Heart left ventricle (tissue), 16 donors: ENCODE results near the gene C14orf93. TPM values are rescaled to one million over a fixed set of nuclear protein-coding genes. Genes with fewer than 3 reads are reported as not detected.

ENCODE experiments used
- ATAC-seq, 4 donors: fragments of 200-7000 bp; cut with Tn5 transposase; one replicate each; pipeline ENCODE4 v1.9.1; 2020 to 2022; ENCODE audit warnings: moderate library complexity in 4 of 4, mild to moderate bottlenecking in 3 of 4, moderate number of reproducible peaks in 1 of 4
- DNase-seq, 5 donors: peaks; one replicate each; pipeline ENCODE4 v3.0.0-alpha.2; 2020
- H3K27ac ChIP-seq, 12 donors: fragments of 200-600 bp; sonication (generic) in 4 of 12; one replicate each; pipeline versions ENCODE4 v1.5.0 to v1.8.0; 2016 to 2022; ENCODE audit warnings: mild to moderate bottlenecking in 2 of 12
- H3K27me3 ChIP-seq, 9 donors: fragments of 200-600 bp; sonication (generic) in 2 of 9; one replicate each; pipeline versions ENCODE4 v1.5.1 to v1.8.0; 2016 to 2022; ENCODE audit warnings: mild to moderate bottlenecking in 3 of 9
- H3K36me3 ChIP-seq, 9 donors: fragments of 200-600 bp; sonication (generic) in 2 of 9; one replicate each; pipeline versions ENCODE4 v1.5.0 to v1.8.0; 2018 to 2022; ENCODE audit warnings: mild to moderate bottlenecking in 2 of 9
- H3K4me1 ChIP-seq, 12 donors: fragments of 200-600 bp; sonication (generic) in 4 of 12; one replicate each; pipeline versions ENCODE4 v1.5.0 to v1.8.0; 2016 to 2022; ENCODE audit warnings: mild to moderate bottlenecking in 3 of 12
- H3K4me3 ChIP-seq, 12 donors: fragments of 200-600 bp; sonication (generic) in 4 of 12; one replicate each; pipeline versions ENCODE4 v1.5.0 to v1.8.0; 2017 to 2022; ENCODE audit warnings: mild to moderate bottlenecking in 9 of 12, moderate library complexity in 4 of 12
- H3K9me3 ChIP-seq, 12 donors: fragments of 200-600 bp; sonication (generic) in 4 of 12; one replicate each; pipeline versions ENCODE4 v1.5.0 to v1.8.0; 2016 to 2022; ENCODE audit warnings: mild to moderate bottlenecking in 1 of 12
- POLR2A ChIP-seq, 2 donors: fragments of 450-650 bp; IDR thresholded peaks; one replicate each; pipeline ENCODE4 v1.6.1; 2017; ENCODE audit warnings: antibody characterized with exemption in 2 of 2, mild to moderate bottlenecking in 2 of 2, moderate library complexity in 2 of 2
- WGBS, 4 donors: extraction: QIAGEN DNeasy Blood & Tissue Kit in 2 of 4; methylation state at CpG; one replicate each; pipeline versions ENCODE4 v1.1.5 to v1.1.7; 2013 to 2018; 5-methylcytosine and 5-hydroxymethylcytosine counted together
- intact Hi-C, 10 donors: fragments of 100-400 bp; cut with DNase I; formaldehyde crosslinking; loops; one replicate each; pipeline versions ENCODE4 v1.11.1 to v1.14.2; 2022
- polyA plus RNA-seq, 2 donors: library from polyadenylated mRNA; stranded (reverse); fragments of 200-250 nt; gene quantifications; one replicate each; pipeline ENCODE4 v1.2.3, GENCODE V29; 2013
- total RNA-seq, 9 donors: library from RNA; depleted of rRNA in 2 of 9; stranded (reverse); fragments of >200 nt in 2 of 9; fragmentation: NEBNext Ultra II Directional in 3 of 9; extraction: Animal tissue kit (Norgen Biotek cat#: 25700) in 3 of 9; gene quantifications; one replicate each; pipeline versions ENCODE4 v1.1.0 to v1.2.4, GENCODE V29; 2016 to 2023
- TF ChIP-seq, protein P1 (sequence below), 12 donors: fragments of 200-600 bp; sonication (generic) in 4 of 12; IDR thresholded peaks; one replicate each; pipeline versions ENCODE4 v1.5.0 to v1.8.0; 2018 to 2022; ENCODE audit warnings: antibody characterized with exemption in 12 of 12, mild to moderate bottlenecking in 5 of 12
- donor health status: ischemic (EF 13 %, LVEDD 7.1; RV severe dilation, severe dysfunction).
- donor health status: healthy with polysubstance abuse.
- donor health status: DM: no; HTN: yes; CAD: no.
- donor health status: DM: no; HTN: no; CAD: no.
- donor health status: ischemic (EF 25% LVEDD 6.9; RV normal size, moderate dysfunction).
- donor health status: ischemic (EF 25% LVEDD 5.7; RV mildly dilated, moderate dysfunction).
- donor health status: healthy.
- donor health status: DM: yes; HTN: yes; CAD: no.
- donor health status: ischemic (EF 35%, LVEDD 5.7; RV mildly dilated, moderate dysfunction).
- donor health status: nonischemic (EF 11% LVEDD 7.7; RV severe dilation, severe dysfunction).
- donor health status: DM: yes; HTN: yes; CAD: no.
- donor health status: PGD.
- donor health status: ischemic (EF 29% LVEDD 5.4; RV normal size, mild dysfunction).
- donor health status: nonischemic (EF 23%, LVEDD 6.1; RV moderate dilation, normal function).

C14orf93 gene
- total and polyA plus RNA-seq, 11 donors, result 3.4 to 7.6 (median 5.4) TPM

DNA sequence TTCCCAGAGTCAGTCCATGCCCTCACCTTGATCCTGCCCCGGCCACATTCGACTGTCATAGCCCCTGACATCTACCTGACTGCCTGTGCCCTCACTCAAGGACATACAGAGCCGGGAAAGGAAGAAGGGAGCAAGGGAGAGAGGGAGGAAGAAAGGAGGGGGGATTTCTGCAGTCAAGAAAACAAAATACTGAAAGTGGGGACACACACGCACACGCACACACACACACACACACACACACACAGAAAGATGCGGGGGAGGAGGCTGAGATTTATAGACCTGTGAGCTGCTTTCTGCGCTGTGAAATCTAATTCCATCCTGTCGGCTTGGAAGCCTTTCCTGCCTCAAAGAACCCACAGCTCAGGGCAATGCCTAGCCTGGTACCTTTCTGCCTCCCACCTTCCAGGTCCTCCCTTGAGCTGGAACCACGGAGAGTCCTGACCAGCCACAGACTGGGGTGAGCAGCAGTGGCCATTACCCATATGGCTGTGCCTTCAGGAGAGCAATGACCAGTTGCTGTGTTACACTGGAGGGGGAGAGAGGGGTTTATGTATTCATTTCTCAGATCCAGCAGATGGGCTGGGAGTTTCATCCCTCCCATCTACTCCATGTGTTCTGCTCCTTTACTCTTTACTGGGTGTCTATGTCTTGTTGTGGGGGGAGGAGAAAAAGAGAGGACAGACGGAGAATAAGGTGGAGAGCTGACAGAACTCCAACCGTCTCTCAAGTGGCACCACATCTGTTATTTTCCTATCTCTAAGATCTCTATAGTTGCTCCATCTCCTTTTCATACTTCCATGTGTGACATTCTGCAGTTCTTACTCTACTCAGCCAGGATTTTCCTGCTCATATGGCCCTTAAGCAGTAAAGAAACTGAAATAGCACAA lies 12.9 kb downstream of the C14orf93 start:
- Histone ChIP-seq H3K36me3 (peaks cover 0 to 23% (median 0%) of the 10 kb centered on the region in 9 donors), H3K9me3 (no peaks in the 10 kb centered on the region), H3K27ac (no peak overlapping the region), H3K4me3 (no peak overlapping the region), H3K27me3 (no peaks in the 10 kb centered on the region), H3K4me1 (peaks cover 0 to 25% (median 3%) of the 10 kb centered on the region in 12 donors)
- ATAC-seq, result no peak
- TF ChIP-seq, protein P1, sequence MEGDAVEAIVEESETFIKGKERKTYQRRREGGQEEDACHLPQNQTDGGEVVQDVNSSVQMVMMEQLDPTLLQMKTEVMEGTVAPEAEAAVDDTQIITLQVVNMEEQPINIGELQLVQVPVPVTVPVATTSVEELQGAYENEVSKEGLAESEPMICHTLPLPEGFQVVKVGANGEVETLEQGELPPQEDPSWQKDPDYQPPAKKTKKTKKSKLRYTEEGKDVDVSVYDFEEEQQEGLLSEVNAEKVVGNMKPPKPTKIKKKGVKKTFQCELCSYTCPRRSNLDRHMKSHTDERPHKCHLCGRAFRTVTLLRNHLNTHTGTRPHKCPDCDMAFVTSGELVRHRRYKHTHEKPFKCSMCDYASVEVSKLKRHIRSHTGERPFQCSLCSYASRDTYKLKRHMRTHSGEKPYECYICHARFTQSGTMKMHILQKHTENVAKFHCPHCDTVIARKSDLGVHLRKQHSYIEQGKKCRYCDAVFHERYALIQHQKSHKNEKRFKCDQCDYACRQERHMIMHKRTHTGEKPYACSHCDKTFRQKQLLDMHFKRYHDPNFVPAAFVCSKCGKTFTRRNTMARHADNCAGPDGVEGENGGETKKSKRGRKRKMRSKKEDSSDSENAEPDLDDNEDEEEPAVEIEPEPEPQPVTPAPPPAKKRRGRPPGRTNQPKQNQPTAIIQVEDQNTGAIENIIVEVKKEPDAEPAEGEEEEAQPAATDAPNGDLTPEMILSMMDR (IDR thresholded peaks at IDR 0.05), result no peak
- TF ChIP-seq POLR2A (IDR thresholded peaks at IDR 0.05), result no peak
- WGBS, 4 donors, result 78 to 89% (median 82%) methylated on average over 10 to 11 of the region's 11 CpGs
- DNase-seq, result no peak
- intact Hi-C loops, result no loop called here

DNA sequence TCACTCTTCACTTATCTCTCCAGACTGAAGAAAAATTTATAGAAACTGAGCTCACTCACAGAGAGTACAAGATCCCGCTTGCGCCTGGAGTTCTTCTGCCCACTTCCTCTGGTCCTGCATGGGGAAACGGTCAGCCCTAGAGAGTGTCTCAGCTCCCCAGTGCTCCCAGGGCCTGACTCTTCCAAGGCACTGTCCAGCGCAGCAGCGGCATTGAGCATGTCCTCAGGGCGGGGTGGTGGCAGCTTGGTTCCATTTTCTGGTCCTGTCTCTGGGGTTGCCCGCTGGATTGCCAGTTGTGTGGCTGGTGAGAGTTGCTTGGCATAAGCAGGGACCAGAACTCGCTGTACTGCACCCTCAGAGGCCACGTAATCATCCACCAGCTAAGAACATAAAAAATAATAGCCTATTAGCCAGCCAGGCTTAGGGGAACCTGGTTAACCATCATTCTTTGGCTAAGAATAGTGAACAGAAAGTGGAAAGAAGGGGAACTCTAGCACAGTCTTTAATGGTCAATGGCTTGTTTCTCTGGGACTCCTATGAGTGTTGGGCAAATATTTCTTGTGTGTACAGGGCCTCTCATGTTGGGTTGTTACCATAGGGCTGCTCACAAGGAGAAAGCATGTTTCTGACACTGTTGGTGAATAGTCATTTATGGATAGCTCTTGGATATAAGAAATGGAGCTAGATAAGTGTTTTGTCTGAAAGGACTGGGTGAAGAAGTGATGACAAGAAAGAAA lies 13.9 kb downstream of the C14orf93 start:
- WGBS, 4 donors, result 91 to 95% (median 94%) methylated on average over 9 of the region's 9 CpGs

DNA sequence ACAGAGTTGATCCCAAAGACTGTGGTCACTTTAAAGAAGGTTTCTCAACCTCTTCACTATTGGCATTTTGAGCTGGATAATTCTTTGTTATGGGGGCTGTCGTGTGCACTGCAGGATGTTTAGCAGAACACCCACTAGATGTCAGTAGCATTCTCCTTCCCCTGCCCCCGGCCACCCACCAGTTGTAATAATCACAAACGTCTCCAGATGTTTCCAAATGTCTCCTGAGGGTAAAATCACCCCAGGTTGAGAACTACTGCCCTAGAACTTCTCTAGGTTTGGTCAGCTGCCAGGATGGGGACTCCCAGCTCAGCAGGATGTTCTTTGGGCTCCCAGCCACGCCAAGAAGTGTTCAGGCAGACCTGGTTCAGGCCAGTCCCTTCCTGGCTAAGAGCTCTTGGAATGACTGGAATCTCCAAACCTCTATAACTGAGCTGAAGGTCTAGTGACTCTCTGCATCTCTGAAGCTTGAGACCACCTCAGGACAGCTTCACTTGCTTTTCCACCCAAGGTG lies 15.1 kb downstream of the C14orf93 start:
- peak; percentile 25 to 72 (median 65) for ATAC-seq
- WGBS, 4 donors, result 3 to 8% (median 5%) methylated on average over 4 of the region's 4 CpGs
- Histone ChIP-seq H3K9me3 (no peaks in the 10 kb centered on the region), H3K4me3 (no peak overlapping the region), H3K27ac (no peak overlapping the region), H3K4me1 (peaks cover 0 to 25% (median 3%) of the 10 kb centered on the region in 12 donors), H3K36me3 (peaks cover 0 to 38% (median 7%) of the 10 kb centered on the region in 9 donors), H3K27me3 (no peaks in the 10 kb centered on the region)
- intact Hi-C loops, result loop anchor here in 1 of 10 donors (2.0 kb wide), 1 partner anchor 62 kb away; the partner anchor contains the start of gene CDH24
- peak in 2 of 5 donors; percentile 24 to 27 for DNase-seq
- no peak for TF ChIP-seq POLR2A (IDR thresholded peaks at IDR 0.05)
- TF ChIP-seq, protein P1 (IDR thresholded peaks at IDR 0.05), result peak; percentile 40 to 67 (median 56)

More for the DNA sequence above, 13.9 kb downstream of the C14orf93 start:
- H3K9me3 ChIP-seq, result no peaks in the 10 kb centered on the region
- peaks cover 0 to 25% (median 3%) of the 10 kb centered on the region in 12 donors for H3K4me1 ChIP-seq
- intact Hi-C loops, result loop anchor here in 1 of 10 donors (2.0 kb wide), 1 partner anchor 61 kb away; the partner anchor contains the start of gene CDH24
- H3K36me3 ChIP-seq, result peaks cover 0 to 29% (median 4%) of the 10 kb centered on the region in 9 donors
- no peak overlapping the region for H3K4me3 ChIP-seq
- DNase-seq (no peak), ATAC-seq (no peak)
- TF ChIP-seq, protein P1 (IDR thresholded peaks at IDR 0.05), result no peak
- TF ChIP-seq POLR2A (IDR thresholded peaks at IDR 0.05), result no peak
- no peaks in the 10 kb centered on the region for H3K27me3 ChIP-seq
- H3K27ac ChIP-seq, result no peak overlapping the region
